Iris pigment epithelial cell (primary cell): Measurements from ENCODE around the gene AARS2.
A peak's percentile ranks its signal among the peaks of the same experiment; 100 is the strongest.

Experiments used
- DNase-seq: peaks from one replicate; pipeline ENCODE4 v3.0.0-alpha.2; 2011; ENCODE audit warnings: low read depth

Gene AARS2

DNA sequence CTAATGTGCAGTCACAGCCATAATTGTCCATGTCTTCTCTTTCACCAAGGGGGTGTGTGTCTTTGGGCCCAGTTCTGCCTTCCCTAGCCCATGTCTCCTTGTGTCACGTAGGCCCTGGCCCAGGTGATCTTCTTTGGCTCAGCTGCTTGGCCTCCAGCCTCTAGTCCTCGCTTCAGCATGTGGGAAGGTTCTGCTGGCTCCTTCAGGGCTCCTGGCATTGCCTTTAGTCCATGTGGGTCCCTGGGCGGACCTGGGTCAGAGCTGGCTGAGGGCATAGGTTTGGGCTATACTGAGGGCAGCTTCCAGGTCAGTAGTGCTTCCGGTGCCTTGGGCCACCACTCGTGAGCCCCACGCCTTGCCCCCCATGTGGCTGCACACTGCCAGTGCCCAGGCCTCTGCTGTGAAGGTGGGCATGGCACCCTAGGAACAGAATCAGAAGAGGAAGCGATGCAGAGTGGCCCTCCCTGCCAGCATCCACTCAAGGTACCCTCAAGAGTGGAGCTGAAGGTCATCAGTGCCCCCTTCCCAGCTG, 12.8 kb downstream of the AARS2 start:
- DNase-seq, result no peak

DNA sequence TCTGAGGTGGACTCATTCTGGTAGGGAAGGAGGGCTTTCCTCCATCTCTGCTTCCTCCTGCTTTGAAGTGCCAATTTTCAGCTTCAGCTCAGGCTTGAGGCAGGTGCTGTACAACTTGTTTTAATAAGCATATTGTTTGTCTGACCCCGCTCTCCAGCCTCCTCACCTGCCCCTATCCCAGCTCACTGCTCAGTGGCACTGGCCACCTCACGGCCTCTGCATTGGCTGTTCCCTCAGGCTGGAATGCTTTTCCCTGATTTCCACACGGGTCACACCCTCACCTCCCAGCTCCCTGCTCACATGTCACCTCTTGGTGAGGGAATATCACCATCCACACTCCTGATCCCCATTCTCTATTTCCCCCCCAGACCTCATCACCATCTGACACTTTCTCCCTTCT, 14.3 kb downstream of the AARS2 start:
- DNase-seq, result no peak

DNA sequence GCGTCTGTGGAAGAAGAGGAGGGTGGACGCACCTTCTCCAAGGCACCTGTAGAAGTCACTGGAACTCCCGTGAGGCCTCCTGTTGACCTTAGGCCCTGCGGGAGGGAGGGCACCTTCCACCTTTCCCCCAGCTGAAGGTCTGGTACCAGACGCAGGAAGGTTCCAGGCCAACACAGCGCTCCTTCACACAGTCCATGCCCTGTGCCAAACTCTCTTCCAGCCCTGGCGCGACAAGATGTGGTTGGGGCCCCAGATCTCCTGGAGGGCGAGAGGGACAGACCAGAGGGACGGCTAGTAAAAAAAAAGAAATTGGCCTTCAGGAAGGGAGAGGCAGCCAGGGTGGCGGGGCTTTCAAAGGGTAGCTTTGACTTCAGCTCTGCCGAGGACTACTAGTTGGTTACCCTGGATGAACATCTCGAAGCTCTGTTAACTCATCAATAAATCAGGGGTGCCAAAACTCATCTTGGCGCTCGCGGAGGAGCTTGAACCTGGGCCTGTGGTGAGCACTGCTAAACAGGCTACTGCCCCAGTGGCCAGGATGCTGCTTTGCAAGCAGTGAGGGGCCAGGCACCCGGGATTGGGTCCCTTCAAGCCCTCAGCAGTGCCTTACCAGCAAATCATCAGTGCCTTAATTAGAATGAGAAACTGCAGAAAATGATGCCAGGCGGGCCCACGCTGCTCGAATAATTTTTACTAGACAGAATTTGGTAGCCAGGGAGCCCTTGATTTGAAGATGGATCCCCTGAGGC, 14.9 kb downstream of the AARS2 start:
- DNase-seq, result no peak

DNA sequence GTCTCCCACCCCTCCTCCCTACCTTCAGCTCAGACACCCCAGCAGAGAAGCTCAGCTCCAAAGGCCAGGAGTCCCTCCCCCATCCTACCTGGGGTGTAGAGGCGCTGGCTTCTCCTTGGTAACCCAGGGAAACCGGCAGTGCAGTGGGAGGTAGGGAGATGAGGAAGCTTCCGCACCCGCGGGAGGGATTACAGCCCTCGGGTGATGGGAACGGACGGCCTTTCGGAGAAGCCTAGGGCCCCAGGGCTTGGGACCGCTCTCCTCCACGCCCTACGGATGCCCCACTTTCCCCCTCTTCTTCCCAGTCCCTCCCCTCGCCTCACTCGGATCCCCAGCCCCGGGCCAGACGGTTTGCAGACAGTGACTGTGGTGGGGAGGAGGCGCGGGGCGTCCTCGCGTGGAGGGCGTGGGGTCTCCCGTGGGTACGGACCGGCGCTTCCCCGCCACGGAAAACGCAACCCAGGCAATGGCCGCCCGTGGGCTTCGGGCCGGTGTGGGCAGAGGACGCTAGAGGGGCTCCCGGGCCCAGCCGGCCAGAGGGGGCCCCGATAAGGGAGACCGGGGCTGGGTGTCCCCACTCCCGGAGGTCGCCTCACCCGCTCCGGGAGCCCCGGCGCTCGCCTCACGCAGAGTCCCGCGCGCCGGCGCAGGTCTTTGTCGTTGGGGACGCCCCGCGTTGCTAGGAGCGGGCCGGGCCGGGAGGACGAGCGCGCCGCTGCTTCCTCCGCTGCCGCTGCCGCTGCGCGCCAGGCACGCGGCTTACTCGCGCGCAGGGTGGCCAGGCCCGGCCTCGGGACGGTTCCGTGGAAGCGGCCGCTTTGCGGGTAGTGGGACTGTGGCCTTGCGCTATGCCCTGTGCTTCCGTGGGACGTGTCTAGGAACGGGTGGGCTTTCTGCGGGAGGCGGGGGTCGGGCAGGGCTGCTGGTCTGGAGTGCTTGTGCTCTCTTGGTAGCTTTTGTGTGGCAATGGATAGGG, 15.8 kb downstream of the AARS2 start:
- peak; percentile 39 for DNase-seq

DNA sequence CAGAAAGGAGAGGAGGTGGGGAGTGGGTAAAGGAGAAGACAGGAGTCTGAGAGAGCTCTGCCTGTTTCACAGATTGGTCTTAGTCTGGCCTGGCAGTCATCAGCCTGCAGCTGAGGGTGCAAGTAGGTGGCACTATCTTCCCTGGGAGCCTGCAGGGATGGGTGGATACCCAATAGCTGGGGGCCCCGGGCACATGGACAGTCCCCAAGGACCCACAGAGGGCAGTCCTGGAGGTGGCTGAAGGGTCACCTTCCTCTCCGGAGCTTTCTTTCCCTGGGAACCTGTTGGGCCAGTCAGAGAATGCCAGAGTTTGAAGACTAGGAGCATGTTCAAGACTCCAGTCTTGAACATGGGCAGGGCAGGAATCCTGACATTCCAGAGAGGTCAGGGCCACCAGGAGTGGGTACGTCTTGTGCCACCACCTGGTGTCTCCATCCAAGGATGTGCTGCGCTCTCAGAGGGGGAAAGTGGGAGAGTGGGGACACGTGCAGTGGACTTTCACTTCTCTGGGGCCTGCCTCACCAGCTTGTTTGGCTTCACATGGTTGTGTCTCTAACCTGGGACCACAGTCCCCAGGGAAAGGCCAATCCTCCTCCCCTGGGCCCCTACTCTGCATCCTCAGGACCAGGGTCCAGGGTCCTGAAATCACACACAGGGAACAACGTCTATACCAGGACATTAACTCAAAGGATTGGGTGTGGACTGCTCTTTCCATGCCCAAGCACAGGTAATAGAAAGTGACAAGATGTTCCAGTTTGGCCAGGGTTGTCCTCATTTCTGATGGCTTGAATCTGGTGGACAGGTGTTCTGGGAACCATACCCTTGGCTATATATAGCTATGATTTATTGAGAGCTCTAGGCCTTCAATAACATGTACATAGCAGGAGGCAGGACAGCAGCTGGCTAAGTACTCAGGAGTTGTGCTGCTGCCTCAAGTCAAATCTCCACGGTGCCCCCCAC, 18.0 kb downstream of the AARS2 start:
- no peak for DNase-seq

DNA sequence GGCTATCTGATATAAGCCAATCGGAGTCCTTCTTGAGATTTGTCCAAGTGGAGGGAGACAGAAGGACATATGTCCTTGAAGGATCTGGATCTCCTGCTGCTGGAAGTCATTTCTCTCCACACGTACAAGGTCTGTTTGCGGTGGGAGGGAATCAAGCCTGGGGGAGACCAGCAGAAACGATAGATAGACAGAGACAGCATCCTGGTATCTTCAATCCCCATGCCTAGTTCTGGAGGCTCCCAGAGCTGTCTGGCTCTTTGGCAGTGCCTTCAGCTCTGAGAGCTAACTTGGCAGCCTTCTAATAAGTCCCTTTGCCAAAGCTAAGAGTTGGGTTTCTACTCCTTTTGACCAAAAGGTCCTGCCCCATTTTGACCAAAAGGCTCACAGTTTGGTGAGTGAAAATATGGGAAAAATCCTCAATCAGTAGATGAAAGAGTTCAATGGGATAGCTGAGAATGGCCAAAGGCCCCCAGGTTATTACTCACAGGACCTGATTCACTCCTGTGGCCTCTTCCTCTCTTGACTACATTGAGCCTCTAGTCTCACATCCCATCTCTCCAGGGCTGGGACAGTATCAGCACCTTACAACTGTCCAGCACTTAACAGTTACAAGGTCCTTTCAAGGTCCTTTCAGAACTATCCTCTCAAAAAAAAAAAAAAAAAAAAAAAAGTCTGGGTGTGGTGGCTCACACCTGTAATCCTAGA, 20.3 kb downstream of the AARS2 start:
- DNase-seq, result no peak

DNA sequence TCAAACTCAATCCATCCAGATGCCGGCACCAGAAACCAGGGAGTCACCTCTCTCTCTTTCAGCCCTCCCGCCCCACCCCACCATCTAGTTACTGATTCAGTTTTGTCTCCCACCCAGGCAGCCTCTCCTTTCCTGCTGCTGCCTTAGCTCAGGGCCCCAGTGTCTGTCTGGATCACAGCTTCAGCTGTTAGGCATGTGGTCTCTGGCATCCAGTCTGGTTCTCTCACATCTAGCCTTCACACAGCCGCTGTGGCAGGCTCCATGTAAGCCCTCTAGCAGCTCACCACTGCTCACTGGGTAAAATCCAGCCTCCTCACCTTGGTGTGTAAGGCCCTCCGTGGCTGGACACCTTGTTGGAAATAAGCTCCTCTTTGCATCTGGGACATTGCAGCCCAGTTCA, 21.3 kb downstream of the AARS2 start:
- no peak for DNase-seq

DNA sequence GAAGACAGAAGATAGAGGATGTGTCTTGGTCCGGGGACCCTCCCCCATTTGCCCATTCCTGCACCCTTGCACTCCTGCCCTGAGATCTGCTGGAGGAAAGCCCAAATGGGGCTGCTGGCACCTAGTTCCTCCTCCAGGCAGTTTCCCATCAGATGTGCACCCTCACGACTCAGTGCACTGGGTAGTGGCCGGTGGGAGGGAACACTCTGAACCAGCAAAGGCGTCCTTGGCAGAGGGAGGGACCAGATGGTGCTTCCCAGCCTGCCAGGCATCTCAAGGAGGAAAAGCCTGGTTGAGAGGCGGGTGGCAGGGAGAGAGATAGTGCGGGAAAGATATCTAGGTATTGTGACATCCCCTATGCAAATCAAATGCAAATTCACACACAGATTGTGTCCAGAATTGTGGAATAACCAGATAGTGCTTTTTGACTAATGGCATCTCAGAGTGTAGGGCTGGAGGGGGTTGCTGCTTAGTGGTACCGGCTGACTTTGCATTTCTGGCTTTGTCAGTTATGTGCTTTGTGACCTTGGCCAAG, 23.4 kb downstream of the AARS2 start:
- DNase-seq, result no peak

DNA sequence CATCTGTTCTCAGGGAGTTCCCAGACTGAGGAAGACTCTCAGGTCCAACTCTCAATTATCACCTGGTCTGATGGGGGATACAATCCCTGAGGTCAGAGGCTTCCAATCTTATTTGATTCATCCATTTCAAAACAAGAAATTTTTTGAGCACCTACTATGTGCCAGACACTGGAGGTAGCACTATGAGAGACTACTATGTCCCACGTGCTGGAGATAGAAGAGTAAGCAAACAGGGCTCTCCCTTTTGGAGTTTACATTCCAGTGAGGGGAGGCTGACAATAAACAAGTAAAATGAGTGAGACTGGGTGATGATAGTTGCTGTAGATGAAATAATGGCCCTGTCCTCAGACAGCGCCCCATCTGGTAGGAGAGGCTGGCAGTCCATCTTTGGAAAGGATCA, 26.4 kb downstream of the AARS2 start:
- DNase-seq, result no peak

DNA sequence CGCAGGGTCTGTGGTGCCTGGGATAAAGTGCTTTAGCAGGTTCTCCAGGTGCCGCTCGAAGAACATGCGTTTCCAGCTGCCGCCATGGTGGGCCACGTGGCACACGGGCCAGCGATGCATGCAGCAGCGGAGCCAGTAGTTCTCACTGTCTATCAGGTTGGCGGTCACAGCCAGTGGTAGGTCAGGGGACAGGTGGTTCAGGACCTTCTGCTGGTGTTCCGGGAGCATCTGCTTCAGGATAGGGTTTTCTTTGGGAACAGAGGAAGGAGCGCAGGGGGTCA, 26.9 kb downstream of the AARS2 start:
- DNase-seq, result no peak

DNA sequence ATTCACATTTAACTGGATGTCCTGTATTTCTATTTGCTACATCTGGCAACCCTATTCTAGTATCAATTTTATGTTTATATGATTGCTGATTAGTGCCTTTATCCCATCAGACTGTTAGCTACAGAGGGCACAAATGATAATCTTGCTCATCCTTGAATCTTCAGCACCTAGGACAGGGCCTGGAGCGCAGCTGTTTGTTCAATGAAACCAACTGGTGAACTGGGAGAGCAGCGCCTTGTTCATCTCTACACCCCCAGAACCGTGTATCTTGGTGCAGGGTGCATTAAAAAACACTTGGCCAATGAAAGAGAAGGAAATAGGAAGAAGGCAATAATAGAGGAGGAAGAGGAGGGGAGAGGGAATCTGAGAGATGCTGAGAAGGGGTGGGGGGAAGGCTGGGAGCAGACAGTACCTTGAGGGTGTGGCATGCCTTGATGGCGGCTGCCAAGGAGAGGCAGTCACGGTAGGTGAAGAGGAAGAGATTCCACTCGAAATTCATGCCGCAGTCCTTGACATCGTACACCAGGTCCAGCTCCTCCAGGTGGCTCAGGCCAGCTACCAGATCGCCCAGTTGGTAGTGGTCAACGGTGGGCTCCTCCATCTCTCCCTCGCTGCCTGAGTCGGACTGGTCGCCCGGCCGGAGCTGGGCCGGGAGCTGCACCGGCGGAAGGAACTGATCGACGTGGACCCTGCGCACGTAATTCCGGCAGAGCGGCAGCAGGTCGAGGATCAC, 27.4 kb downstream of the AARS2 start:
- peak; percentile 37 for DNase-seq

DNA sequence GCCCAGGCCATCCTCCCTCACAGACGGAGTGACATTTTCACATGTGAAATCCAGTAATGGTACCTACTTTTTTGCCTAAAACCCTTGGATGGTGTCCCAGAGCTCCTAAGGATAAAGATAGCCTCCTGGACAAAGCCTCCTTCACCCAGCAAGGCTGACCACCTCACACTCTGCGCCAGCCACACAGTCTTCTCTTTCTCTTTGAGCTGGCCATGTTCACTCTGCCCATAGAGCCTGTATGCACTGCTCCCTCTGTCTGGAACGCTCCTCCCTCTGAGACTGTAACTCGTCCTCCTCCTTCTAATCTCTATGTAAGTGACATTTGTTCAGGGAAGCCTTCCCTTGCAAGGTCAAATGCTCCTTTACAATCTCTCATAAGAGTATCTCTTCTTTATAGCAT, 28.3 kb downstream of the AARS2 start:
- no peak for DNase-seq

DNA sequence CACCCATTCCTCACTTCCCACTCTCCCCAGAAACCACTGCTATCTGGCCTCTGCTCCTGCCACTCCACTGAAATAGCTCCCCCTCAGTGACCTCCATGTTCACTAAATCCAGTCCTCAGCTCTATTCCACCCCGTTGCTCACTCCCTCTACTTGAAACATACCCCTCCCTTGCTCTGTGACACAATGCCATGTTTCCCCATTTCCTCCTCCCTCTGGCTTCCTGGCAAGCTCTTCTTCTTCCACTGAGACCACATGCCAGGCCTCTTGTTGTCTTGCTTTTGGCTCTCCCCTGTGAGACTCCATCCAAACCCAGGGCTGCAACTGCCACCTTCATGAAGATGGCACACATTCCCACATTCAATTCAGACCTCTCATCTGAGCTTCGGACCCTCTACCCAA, 29.0 kb downstream of the AARS2 start:
- no peak for DNase-seq

DNA sequence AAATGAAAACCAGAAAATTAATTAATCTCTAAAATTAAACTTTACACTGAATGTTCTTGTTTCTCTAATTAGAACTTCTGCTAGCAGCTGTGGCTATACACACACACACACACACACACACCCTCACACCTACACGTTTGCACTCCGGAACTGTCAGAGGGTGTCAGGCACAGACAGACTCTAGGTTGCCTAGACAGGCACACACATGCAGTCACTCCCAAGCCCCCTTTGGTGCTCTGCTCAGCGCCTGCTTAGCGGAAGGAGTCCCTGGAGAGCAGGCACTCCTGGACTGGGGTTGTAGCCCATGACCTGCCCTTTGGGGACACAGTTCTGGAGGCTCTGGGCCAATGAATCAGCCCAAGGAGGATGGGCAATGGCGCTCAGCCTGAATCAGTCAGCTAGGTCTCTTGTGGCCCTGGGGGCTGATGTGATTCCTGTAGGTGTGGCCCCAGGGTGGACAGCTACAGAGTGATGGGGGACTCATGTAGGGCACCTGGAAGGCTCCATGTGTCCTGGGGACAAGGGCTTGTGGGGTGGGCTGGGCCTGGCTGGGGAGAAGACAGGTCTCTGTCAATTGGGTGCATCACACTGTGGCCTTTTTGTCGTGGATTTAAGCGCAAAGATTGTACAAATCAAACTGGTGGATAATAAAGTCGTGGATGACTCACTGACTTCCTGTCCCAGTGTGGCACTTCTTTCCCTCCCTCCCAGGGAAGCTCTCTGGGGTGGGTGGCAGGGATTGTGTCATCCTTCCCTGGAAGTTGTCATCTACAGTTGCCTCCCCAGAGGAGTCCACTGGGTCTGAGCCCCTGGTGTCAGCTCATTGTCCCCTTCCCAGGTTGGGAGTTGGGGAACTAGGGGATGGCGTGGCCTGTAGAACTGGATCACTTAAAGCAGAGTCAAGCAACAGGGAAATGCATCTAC, 34.1 kb downstream of the AARS2 start:
- no peak for DNase-seq

DNA sequence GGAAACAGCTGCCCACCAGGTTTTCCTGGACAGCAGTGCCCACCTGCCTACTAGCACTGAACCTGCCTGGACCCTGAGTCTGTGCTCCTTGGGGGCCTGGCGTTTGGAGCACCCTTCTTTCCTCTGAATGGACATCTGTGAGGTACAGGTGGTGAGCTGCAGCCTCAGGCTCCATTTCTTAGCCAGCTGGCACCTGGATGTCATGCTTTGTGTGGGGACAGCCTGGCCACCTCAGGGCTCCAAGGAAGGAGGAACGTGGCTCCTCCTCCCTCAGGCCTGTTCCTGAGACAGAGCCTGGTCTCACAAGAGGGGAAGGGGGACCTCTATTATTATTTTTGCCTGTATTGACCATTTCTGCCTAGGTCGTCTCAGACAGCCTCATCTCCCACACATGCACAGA, 34.8 kb downstream of the AARS2 start:
- DNase-seq, result no peak

DNA sequence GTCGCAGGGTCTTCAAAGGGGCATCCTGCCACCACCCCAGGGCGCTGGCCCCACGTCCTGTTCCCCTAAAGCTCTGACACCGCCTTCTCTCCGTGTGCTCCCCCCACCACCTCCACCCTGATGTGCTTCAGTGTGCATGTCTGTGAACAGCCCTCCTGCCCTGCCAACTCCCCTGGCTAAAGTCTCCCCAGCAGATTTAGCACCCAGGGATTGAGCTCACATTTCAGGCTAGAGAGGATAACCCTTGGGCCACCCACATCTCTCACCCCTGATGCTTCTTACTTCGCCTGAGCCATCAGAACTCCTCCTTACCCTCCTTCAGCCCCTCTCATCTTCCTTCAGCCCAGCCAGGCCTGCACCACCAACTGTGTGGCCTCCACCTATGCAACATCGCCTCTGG, 35.4 kb downstream of the AARS2 start:
- DNase-seq, result no peak

DNA sequence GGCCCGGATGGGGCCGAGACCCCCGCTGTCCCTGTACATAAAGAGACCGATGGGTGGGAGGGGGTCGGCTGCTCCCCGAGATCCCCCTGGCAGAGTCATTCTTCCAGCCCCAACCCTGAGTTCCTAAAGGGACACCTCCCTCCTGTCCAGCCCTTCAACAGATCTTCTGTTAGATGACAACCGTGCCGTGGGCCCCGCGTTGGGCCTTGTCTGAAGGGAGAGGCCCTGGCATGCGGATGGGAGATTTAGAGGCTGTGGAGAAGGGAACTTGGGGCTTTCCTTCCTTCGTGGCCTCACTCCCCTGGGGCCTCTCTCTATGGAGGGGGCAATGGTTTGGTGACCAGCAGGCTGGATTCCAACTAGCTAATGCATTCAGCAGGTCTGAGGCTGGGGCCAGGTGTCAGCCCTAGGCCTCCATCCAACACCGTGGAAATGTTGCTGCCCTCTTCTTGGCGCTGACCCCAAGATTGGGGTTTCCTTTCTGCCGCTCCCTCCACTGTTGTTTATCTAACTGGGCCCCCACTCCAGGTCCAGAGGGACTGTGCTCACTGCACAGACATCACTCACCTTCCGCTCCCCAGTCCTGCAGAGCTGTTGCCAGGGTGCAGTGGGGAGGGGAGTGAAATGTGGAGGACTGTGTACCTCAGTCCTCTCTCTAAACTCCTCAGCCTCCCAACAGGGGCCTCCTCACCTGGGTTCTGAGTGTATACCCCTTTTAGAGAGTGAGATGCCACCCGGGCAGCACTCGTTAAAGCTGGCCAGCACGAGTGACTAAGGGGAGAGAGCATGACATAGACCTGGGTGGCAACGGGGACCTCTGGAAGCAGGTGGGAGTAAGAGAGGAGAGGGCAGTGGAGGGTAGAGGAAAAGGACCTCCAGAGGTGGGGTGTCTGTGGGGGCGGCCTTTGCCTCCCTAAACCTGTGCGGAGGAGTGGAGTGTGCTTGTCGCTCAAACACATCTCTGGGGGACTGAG, 36.2 kb downstream of the AARS2 start:
- DNase-seq, result no peak
